Psoas muscle (tissue), 8 donors: ENCODE results near the gene FUNDC2. TPM values are rescaled to one million over a fixed set of nuclear protein-coding genes. Genes with fewer than 3 reads are reported as not detected.

Source experiments
- ATAC-seq, 4 donors: fragments of 200-7000 bp; cut with Tn5 transposase; one replicate each; pipeline ENCODE4 v1.9.1; 2020; ENCODE audit warnings: moderate library complexity in 3 of 4, mild to moderate bottlenecking in 2 of 4
- DNase-seq, 2 donors: peaks; one replicate each; pipeline ENCODE4 v3.0.0-alpha.2; 2020
- H3K27ac ChIP-seq: fragments of 200-600 bp; one replicate; pipeline ENCODE4 v1.8.0; 2022
- H3K27me3 ChIP-seq, 3 donors: fragments of 200-600 bp in 1 of 3; one replicate each; pipeline versions ENCODE4 v1.6.1 to v1.8.0; 2013 to 2022; ENCODE audit warnings: low read length in 2 of 3, mild to moderate bottlenecking in 2 of 3, moderate library complexity in 1 of 3; ENCODE audit not compliant: insufficient read depth in 3 of 3
- H3K36me3 ChIP-seq, 2 donors: fragments of 200-600 bp in 1 of 2; one replicate each; pipeline versions ENCODE4 v1.6.1 to v1.8.0; 2013 to 2022; ENCODE audit warnings: low read depth in 1 of 2, mild to moderate bottlenecking in 1 of 2, moderate library complexity in 1 of 2; ENCODE audit not compliant: insufficient read depth in 1 of 2
- H3K4me1 ChIP-seq: fragments of 200-600 bp; one replicate; pipeline ENCODE4 v1.8.0; 2022
- H3K4me3 ChIP-seq: fragments of 200-600 bp; one replicate; pipeline ENCODE4 v1.8.0; 2022; ENCODE audit warnings: mild to moderate bottlenecking
- H3K9me3 ChIP-seq: fragments of 200-600 bp; one replicate; pipeline ENCODE4 v1.8.0; 2022
- CTCF ChIP-seq: fragments of 200-600 bp; IDR thresholded peaks from one replicate; pipeline ENCODE4 v1.8.0; 2022; ENCODE audit warnings: antibody characterized with exemption
- WGBS, 3 donors: extraction: QIAGEN DNeasy Blood & Tissue Kit; methylation state at CpG; one replicate each; pipeline versions ENCODE4 v1.1.6 to v1.1.7; 2013; 5-methylcytosine and 5-hydroxymethylcytosine counted together
- intact Hi-C, 2 donors: fragments of 100-400 bp; cut with DNase I; formaldehyde crosslinking; loops; one replicate each; pipeline versions ENCODE4 v1.11.0 to v1.14.2; 2022
- polyA plus RNA-seq, 3 donors: library from polyadenylated mRNA; stranded (reverse); fragments of 200-250 nt; gene quantifications; one replicate each; pipeline ENCODE4 v1.2.3, GENCODE V29; 2013
- total RNA-seq, 4 donors: library from RNA; stranded (reverse); fragmentation: NEBNext Ultra II Directional in 2 of 4; extraction: Animal tissue kit (Norgen Biotek cat#: 25700) in 2 of 4; gene quantifications; one replicate each; pipeline versions ENCODE4 v1.2.1 to v1.2.4, GENCODE V29; 2021 to 2023
- donor health status: healthy with polysubstance abuse.
- donor health status: DM: no; HTN: no; CAD: no; lungs with moderate emphysema.
- donor health status: Bipolar disorder and iron deficiency.
- donor health status: healthy.
- donor health status: DM: yes; HTN: yes; CAD: no.
- donor health status: DM: no; HTN: no; CAD: no.
- donor health status: DM: no; HTN: no; CAD: no.
- donor health status: DM: yes; HTN: yes; CAD: no.

FUNDC2 gene
- total and polyA plus RNA-seq, 7 donors, result 258 to 441 (median 318) TPM

DNA sequence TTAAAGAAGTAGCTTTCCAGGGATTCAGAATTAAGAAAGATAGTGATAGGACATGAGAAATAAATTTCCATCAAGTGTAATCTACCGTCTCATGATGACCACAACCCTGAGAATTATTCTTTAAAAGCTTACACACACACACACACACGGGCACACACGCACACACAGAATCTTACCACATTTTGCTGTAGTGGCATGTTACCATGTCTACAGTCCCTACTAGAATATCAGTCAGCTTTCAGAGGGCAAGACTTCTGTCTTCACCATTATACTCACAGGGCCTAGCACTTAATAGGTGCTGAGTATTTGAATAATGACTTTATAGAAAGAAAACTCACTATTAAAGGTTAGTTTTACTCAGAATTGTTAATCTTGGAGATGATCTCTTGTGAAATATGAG lies 28.9 kb downstream of the FUNDC2 start:
- no peaks in the 10 kb centered on the region for H3K9me3 ChIP-seq
- no peaks in the 10 kb centered on the region for H3K27me3 ChIP-seq
- intact Hi-C loops, result loop anchor here in 1 of 2 donors (10.0 kb wide), 1 partner anchor 71 kb away; no protein-coding TSS in a partner anchor
- DNase-seq (no peak), ATAC-seq (no peak)
- no peak overlapping the region for H3K4me3 ChIP-seq
- no peak overlapping the region for H3K27ac ChIP-seq
- 79 to 95% (median 81%) methylated on average over 3 of the region's 3 CpGs for WGBS, 3 donors
- TF ChIP-seq CTCF, result no peak
- no peaks in the 10 kb centered on the region for H3K4me1 ChIP-seq
- H3K36me3 ChIP-seq, result peaks cover 0 to 37% of the 10 kb centered on the region in 2 donors

- 77 to 100% (median 92%) methylated on average over 1 of the region's 1 CpG for WGBS, 3 donors
- no peaks in the 10 kb centered on the region for H3K27me3 ChIP-seq
- intact Hi-C loops, result loop anchor here (2.0 to 10.0 kb wide), 2 partner anchors 72 to 76 kb away; no protein-coding TSS in a partner anchor
- H3K27ac ChIP-seq, result peak overlapping the region; percentile 61
- ATAC-seq (peak in 1 of 4 donors; percentile 18), DNase-seq (no peak)
- no peaks in the 10 kb centered on the region for H3K4me1 ChIP-seq
- no peaks in the 10 kb centered on the region for H3K9me3 ChIP-seq
- TF ChIP-seq CTCF, result no peak
- peaks cover 0 to 44% of the 10 kb centered on the region in 2 donors for H3K36me3 ChIP-seq
- H3K4me3 ChIP-seq, result no peak overlapping the region
Observed at GRCh38 chrX:155056471-155056870, 29.8 kb downstream of the FUNDC2 start.

- intact Hi-C loops, result loop anchor here (2.0 to 10.0 kb wide), 2 partner anchors 72 to 76 kb away; no protein-coding TSS in a partner anchor
- no peaks in the 10 kb centered on the region for H3K9me3 ChIP-seq
- TF ChIP-seq CTCF, result peak; percentile 77
- H3K36me3 ChIP-seq, result peaks cover 0 to 41% of the 10 kb centered on the region in 2 donors
- H3K27ac ChIP-seq, result peak overlapping the region; percentile 61
- H3K4me1 ChIP-seq, result no peaks in the 10 kb centered on the region
- H3K4me3 ChIP-seq, result no peak overlapping the region
- ATAC-seq (peak; percentile 88 to 94 (median 90)), DNase-seq (peak; percentile 48 to 77)
- WGBS, 3 donors, result 11 to 23% (median 19%) methylated on average over 19 to 25 of the region's 25 CpGs
- no peaks in the 10 kb centered on the region for H3K27me3 ChIP-seq
Observed at GRCh38 chrX:155056877-155057792, 30.5 kb downstream of the FUNDC2 start.

DNA sequence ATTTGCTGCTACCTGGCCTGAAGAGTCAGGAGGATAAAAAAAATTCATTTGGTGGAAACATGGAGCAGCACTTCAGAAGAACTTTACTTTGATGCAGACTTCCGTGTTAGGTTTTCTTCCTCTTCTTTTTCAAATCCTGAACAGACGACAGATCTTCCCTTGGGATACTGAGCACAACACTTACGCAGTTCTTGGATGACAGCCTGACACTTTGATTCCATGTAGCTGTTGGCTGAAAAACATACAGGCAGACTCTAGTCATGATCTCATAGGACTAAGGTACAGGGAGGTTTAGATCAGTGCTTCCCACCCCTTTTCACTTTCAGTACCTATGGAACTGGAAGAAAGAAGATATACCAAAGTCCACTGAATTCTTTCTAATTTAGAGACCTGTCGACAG lies 35.1 kb downstream of the FUNDC2 start:
- H3K27ac ChIP-seq, result no peak overlapping the region
- H3K4me1 ChIP-seq, result no peaks in the 10 kb centered on the region
- H3K27me3 ChIP-seq, result no peaks in the 10 kb centered on the region
- no peak for TF ChIP-seq CTCF
- intact Hi-C loops, result no loop called here
- DNase-seq (no peak), ATAC-seq (no peak)
- WGBS, 3 donors, result 44 to 63% (median 56%) methylated on average over 4 of the region's 4 CpGs
- no peak overlapping the region for H3K4me3 ChIP-seq
- peaks cover 0 to 20% of the 10 kb centered on the region in 2 donors for H3K36me3 ChIP-seq
- no peaks in the 10 kb centered on the region for H3K9me3 ChIP-seq
